ENCODE data around the gene TMTC1.

DNA sequence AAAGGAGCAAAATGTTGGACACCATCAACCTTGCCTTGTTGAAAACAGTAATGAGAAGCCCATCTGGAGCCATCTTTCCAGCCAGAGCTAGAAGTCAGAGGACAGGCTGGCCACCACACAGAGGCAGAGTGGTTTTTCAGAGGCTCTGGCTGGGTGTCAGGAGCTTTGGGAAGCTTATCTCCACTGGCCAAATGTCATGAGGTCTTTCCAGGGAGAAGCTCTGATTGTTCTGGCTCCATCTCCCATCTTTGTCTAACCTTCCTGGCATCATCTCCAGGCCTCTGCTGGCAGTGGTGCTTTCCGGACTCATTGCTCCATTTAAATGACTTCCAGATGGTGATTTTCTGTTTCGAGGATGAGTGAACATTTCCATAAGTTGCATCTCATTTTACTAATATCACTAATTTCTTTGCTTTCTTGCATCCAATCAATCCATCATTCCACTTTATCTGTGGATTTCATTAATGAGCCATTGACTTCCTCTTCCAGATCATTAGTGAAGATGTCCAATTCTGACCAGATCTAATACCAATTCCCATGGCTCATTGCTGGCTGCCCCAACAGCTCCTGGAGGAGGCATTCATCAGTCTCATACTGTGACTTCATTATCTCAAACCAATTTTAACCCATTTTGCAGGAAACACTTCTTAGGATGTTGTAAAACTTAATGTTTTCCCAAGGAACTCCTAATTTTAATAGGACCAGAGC lies 35.3 kb upstream of the TMTC1 start:
- TF ChIP-seq, protein P1, sequence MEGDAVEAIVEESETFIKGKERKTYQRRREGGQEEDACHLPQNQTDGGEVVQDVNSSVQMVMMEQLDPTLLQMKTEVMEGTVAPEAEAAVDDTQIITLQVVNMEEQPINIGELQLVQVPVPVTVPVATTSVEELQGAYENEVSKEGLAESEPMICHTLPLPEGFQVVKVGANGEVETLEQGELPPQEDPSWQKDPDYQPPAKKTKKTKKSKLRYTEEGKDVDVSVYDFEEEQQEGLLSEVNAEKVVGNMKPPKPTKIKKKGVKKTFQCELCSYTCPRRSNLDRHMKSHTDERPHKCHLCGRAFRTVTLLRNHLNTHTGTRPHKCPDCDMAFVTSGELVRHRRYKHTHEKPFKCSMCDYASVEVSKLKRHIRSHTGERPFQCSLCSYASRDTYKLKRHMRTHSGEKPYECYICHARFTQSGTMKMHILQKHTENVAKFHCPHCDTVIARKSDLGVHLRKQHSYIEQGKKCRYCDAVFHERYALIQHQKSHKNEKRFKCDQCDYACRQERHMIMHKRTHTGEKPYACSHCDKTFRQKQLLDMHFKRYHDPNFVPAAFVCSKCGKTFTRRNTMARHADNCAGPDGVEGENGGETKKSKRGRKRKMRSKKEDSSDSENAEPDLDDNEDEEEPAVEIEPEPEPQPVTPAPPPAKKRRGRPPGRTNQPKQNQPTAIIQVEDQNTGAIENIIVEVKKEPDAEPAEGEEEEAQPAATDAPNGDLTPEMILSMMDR (conservative IDR thresholded peaks at IDR 0.05) = no peak
- TF ChIP-seq EZH2 (IDR thresholded peaks at IDR 0.05; ENCODE audit: low read depth) = no peak
